GM21786 (cell line): ENCODE data around the gene C19orf38.
"Not testable (repeated sequence)": the region's sequence is repeated elsewhere in the genome, so short reads cannot be mapped to it uniquely, and the experiment has no call there.

Source experiments
- ATAC-seq: cut with Tn5 transposase; IDR thresholded peaks from one replicate; pipeline ENCODE4 v1.9.1; 2021; ENCODE audit not compliant: unreplicated experiment

The C19orf38 gene

DNA sequence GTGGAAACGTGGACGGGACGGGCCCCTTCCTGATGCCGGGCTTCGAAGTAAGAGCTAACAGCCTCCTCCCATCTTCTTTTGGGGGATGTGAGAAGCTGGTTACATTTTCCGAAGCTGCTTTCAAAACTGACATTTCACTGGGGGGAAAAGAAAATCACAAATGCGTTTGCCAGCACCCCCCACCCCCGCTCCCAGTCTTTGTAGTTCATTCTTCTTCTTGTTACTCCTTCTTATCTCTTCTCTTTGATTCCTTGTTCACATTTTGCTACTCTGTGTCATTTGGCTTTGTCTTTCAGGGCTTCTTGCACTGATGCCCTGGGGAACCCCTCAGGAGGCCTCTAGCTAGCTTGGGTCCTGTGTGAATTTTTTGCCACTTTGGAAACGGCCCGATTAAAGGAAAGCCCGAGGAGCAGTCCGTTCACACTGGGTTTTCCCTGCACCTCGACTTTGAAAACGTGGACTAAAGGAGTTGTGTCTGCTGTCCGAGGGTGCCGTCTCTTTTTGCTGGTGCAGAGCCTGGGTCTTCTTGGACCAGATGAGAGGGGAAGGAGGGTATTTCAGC lies 24.4 kb downstream of the C19orf38 start:
- no peak for ATAC-seq

DNA sequence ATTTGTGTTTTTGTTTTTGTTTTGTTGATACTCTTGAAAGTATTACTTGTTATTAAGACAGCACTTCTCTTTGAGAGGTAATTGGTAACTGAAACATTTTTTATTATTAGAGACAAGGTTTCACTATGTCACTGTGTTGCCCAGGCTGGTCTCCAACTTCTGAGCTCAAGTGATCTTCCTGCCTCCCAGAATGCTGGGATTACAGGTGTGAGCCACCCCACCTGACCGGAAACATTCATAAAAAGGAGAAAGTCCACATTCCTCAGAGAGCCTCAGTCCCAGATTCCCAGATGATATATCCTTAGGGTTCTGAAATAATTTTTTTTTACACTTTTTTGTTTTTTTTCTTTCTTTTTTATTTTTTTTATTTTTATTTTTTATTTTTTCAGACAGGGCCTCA lies 25.8 kb downstream of the C19orf38 start:
- no peak for ATAC-seq

DNA sequence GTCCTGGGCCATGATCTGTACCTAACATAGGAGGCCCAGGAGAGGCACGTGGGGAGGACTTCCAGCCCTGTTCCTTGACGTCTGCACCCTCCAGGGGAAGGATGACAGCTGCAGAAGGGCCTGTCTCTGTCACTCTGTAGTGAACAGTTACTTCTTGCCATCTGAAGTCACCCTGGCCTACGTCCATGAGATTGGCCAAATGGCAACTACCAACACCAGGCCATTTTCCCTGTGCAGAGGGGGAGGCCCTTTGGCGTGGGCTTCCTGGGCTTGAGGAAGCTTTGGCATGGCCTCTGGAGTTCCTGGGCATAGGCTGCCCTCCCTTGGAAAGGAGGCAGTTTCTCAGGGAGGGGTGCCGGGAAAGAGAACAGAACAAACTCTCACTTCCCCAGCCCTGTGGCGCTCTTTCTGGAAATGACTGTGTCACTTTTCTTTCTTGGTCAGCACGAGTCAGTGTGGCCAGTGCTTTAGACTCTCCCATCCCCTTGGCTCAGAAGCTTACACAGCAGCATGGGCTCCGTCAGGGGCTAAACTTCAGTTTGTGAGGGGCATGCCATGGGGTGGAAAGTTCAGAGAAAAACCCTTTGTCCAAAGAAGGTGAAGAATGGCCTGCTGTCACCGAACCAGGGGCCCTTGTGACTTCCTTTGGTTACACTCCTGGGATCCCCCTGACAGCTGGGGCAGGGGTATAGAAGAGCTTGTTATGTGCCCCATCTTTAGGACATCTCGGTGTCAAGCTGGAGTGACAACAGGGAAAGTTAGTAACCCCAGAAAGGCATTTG lies 28.4 kb downstream of the C19orf38 start:
- ATAC-seq: peak; percentile 70

DNA sequence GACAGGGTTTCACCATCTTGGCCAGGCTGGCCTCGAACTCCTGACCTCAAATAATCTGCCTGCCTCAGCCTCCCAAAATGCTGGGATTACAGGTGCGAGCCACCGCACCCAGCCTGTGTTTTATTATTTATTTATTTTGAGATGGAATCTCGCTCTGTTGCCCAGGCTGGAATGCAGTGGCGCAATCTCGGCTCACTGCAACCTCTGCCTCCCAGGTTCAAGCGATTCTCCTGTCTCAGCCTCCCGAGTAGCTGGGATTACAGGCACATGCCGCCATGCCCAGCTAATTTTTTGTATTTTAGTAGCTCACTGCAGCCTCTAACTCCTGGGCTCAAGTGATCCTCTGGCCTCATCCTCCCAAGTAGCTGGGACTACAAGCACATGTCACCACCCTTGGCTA lies 29.4 kb downstream of the C19orf38 start:
- not testable (repeated sequence) for ATAC-seq

DNA sequence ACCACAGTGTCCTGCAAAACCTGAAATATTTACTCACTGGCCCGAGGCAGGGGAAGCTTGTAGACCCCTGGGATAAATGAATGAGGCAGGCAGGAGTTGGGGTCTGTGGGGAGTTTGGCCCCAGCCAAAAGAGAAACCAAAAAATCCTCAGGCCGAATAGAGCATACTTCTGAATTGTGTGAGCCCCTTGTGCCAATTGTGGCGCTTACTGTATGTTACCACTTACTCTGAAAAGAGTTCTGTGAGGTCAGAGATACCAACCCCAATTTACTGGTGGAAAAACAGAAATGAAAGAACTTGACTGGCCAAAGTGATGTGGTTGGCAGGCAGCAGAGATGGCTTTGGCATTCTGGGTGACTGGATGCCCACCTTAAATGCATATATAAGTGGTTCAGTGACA lies 30.0 kb downstream of the C19orf38 start:
- no peak for ATAC-seq

DNA sequence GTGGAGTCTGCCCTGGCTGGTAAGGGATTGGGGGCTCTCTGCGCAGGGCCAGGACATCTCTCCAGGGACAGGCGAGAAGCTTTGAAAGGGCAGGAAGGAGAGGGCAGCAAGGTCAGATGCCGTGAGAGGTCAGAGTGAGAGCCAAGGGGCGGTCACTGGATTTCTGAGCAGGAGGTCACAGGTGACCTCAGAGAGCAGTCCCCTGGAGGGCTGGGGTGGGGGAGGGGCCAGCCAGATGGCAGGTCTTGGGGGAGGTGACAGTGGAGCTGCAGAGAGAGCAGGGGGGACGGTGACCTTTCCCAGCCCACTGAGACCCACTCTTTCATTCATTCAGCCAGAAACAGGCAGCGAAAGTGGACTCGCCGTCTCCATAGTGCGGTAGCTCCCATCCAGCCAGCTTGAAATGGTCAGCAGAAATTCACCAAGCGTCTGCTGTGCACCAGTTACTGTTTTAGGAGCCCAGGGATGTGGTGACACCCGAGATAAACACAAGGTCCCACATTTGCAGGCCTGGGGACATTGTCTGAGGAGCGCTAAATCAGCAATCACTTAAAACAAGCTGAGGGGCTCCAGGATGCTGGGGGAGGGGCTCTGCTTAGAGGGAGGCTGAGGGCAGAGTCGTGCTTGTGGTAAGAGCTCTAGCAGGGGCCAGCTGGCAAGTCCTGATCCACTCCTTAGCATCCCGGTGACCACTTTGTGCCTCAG lies 33.3 kb downstream of the C19orf38 start:
- ATAC-seq: no peak

DNA sequence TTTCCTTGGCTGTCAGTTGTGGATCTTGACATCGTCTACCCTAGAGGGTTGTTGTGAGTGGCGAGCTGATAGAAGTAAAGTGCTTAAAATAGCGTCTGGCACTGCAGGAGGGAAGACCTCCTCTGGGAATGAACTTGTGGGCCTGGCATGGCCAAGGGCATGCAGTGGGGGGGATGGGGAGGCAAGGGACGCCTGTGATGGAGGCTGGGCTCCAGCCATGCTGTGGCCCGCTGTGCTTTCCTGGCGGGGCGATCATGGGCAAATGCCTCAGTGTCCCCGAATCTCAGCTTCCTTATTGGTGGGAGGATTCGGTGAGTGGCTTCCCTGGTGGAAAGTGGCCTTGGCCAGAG lies 33.9 kb downstream of the C19orf38 start:
- no peak for ATAC-seq

DNA sequence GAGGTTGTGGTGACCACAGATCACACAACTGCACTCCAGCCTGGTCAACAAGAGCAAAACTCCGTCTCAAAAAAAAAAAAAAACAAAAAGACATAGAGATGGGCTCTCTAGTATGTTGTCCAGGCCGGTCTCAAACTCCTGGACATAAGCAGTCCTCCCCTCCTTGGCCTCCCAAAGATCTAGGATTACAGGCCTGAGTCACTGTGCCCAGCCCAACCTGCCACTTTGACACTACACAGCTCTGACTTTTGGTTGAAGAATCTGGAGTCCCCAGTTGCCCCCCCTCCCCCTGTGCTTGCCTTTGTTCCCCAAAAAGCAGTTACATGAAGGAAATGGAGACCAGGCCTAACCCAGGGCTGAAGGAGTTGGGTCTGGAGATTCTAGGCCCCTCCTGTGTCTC lies 36.1 kb downstream of the C19orf38 start:
- ATAC-seq: no peak

DNA sequence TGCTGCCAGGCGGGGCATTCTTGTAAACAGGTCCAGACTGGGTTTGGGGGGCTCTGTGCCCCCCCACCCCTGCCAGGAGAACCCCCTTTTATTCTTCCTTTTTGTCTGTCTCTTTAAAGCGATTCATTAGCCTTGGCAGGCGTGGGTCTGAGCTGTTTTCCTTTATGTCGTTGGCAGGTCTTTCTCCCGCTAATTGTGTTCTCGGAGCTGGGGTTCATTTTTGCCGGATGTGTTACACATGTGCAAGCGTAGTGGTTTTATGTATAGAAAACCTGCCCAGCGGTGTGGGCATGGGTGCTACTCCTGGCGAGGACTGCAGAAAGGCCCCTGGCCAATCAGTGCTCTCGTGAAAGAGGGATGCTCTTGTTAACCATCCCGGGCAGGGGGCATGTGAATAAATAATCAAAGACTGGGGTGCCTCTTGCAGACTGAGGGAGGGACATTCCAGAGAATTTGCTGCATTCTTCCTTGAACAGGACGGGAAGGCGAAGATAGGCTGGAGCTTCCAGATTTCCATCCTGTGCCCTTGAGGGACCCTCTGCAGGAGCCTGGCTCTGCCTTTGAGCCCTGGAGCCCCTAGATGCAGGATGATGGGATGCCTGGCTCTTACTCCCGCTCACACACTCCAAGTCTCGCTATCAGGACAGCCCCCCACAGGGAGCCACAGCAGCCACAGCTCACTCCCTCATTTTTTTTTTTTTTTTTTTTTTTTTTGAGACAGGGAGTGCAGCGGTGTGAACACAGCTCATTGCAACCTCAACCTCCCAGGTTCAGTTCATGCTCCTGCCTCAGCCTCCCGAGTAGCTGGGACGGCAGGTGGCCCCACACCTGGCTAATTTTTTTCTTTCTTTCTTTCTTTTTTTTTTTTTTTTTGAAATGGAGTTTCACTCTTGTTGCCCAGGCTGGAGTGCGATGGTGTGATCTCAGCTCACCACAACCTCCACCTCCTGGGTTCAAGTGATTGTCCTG lies 37.3 kb downstream of the C19orf38 start:
- ATAC-seq: no peak

DNA sequence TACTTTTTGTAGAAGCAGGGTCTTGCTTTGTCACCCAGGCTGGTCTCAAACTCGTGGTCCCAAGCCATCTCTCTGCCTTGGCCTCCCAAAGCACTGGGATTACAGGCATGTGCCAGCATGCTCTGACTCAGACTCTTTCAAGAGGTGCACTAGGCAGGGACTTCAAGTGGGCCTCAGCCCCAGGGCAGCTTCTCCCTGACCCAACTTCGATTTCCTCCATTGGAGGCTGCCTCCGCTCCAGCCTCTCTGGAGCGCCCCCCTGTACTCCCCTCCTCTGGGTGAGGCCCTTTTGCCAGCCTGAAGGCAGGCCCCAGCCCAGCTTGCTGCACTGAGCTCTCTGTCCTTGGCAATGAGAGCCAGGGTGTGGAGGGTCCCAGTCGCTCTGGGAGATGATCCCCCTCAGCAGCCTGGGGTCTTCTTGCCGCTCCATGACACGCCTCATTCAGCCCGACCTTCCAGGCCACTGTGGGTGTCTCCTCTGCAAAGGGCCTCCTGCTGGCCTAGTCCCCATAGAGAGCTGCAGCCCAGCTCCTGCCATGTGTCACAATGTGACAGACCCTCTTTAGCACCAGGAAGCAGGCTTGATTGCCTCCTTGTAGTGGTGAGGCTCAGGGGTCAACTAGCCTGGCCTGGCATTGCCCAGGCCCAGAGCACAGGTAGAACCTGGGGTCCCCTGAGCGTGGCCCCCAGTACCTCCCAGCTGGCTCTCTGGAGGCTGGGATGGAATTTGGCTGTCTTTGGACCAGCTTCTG lies 39.6 kb downstream of the C19orf38 start:
- ATAC-seq: no peak

DNA sequence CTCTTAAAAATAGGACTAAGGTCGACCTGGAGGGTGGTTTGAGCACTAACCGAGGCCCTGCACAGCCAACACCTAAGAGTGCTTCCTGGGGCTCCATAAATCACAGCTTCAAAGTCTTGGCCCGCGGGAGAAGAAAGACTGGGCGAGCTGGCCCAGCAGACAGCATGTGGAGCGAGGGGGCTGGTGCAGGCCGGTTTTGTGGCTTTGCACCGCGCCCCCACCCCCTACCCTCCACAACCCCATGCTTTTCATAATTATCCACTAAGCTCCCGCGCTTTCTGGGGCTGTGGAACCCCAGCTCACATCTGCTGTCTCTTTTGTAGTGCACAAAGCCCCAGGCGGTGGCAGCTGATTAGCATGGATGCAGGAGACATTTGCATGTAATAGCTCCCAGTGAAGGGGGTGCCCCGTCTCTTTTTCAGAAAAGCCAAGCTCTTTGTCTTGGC lies 40.2 kb downstream of the C19orf38 start:
- no peak for ATAC-seq

DNA sequence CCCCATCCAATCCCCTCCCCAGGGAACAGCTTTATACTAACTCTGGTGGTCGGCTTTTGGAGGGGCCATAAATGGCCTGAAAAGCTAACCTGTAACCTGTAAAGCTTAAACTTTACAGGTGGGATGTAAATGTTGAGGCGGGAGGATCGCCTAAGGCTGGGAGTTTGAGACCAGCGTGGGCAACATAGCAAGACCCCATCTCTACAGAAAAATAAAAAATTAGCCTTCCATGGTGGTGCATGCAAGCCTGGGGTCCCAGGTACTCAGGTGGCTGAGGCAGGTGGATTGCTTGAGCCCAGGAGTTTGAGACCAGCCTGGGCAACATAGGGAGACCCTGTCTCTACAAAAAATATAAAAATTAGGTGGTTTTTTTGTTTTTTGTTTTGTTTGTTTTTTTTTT lies 41.7 kb downstream of the C19orf38 start:
- ATAC-seq: no peak

DNA sequence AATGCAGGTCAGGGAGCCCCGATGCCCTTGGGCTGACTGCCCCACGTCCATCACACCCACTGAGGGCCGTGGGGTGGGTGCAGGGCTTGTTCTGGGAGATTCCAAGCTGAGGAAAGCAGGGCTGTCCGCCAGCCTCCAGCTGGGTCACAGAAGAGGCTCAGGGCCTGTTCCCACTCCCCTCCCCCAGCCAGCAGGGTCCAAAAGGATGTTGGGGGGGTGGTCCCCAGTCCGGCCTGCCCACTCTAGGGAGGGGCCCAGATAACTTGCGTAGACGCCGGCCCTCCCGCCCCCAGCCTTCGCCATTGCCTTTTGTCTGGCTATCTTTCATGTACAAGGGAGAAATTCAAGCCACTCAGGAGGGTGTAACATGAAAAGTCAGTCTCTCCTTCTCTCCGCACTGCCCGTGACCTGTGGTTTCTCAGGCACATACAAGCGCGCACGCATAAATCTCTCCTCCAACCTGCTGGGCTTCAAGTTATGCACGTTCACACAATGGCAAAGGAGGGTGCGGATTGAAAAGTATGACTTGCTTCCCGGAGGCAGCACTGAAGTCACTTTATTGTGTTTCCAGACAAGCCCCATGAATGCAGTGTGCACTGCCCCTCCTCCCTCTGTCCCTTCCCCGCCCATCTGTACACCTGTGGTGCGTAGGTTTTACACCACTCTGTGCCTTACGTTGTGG lies 43.3 kb downstream of the C19orf38 start:
- no peak for ATAC-seq

DNA sequence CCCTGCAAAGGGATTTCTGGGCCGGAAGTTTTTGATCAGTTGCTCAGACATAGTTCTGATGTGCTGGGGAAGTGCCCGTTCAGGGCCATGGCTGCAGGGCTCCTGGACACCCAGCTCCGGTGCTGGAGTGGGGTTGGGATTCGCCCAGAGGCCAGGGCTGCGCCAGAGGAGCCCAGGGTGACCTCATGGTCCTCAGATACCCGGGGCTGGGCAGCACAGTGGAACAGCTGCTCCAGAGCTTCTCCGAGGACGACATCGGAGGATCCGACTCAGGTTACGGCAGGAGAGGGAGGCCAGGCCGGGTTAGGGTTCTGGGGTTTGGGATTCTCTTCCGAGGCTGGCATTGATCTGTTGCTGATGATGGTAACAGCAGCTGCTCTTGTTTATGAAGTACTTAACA lies 44.0 kb downstream of the C19orf38 start:
- no peak for ATAC-seq

DNA sequence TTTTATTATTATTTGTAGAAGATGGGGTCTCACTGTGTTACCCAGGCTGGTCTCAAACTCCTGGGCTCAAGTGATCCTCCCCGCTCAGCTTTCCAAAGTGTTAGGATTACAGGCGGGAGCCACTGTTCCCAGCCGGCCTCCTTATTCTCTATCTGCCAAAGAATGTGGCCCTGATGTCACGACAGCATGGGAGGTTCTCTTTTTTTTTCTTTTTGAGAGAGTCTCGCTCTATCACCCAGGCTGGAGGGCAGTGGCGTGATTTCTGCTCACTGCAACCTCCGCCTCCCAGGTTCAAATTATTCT lies 46.6 kb downstream of the C19orf38 start:
- no peak for ATAC-seq

DNA sequence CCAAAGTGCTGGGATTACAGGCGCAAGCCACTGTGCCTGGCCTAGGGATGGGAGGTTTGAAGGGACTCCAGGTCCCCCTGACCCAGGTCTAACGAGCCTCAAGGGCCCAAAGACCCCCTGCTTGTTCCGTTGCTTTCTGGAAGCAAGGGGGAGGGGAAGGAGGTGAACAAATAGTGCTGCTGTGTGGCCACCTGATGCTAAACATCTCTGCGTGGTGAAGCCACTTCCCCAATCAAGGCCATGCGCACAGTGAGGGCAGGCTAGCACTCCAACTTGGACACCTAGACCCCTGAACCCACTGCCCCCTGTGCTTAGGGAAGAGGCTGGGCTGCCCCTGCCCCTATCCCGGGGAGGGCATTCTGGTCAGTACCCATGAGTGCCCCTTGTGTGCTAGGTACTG lies 47.1 kb downstream of the C19orf38 start:
- ATAC-seq: no peak

DNA sequence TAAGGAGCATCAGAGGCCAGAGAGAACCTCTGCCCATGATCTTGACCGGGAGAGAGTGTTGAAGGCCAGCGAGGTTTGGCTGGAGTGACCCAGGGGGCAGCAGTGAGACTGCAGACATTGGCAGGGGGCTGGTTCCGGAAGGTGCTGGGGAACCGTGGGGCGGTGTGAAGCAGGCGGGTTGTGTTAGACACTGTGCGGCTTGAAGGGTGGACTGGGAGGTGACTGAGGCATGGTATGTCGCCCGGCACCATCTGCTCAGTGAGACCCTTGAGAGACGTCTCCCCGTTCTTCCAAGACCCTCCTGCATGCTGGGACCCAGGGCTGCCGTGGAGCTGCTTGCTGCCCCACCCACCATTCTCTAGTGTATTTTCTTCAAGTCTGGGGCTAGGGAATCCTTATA lies 47.7 kb downstream of the C19orf38 start:
- no peak for ATAC-seq

DNA sequence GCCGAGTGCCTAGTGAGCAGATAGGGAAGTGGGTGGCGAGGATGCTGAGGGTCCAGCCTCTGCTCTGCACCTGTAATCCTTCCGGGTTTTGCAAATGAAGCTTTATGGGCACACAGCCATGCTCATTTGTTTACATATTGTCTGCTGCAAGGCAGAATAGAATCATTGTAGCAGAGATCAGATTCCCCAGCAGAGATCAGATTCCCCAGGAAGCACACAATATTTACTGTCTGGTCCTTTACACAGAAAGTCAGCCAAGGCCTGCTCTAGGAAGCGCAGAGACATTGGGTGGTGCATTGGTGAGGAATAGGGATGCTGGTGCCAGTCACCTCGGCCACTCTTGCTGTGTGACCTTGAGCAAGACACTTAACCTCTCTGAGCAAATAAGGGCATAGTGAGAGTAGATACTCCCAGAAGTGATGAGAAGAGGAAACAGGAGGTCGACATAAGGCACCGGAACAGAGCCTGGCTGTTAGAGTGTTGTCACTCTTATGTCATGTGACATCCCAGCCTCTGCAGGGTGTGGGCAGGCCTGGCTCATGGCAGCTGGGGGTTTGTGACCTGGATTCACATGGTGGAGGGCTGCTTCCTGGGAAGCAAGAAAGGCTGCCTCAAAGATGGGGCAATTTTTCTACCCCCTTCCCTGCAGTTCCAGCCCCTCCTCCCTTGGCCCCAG lies 48.8 kb downstream of the C19orf38 start:
- no peak for ATAC-seq

DNA sequence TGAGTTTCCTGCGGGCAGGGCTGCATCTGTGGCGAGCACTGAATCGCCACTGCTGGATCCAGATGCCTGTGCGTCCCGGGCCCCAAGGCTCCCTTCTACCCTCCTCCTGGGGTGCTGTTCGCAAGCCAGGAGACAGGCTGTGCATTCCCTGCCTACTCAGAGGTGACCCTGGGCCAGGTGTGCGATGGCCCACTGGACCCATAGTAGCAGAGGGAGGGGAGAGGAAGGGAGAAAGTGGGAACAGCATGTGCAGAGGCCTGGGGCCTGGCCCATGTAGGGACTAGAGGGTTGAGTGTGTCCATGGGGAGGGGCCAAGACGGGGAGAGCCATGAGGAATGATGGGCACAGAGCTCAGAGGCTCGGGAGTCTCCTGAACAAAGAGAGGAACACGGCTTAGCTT lies 50.4 kb downstream of the C19orf38 start:
- no peak for ATAC-seq
